ENCODE data around the gene CRYGN. TPM values are rescaled to one million over a fixed set of nuclear protein-coding genes. Genes with fewer than 3 reads are reported as not detected.

CRYGN gene
- polyA plus RNA-seq, 3 donors, result not detected

DNA sequence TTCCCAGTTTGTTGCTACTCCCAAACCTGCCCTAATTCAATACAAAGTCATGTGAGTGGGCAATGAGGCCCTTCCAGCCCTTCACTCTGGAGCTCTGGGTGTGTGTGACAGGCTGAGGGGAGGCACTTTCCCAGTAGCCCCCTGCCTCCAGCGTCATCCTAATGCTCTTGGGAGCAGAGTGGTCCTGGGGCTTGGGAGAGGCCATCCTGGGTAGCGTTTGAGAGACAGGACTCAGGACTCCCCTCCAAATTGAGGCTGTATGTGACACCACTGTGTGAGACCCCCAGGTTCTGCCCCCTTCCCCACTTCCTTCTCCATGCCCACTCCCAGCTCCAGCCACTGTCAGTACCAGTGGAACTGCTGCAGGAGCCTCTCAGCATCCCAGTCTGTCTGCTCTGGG is 6.5 kb upstream of the CRYGN start:
- peaks cover 3 to 9% of the 10 kb centered on the region in 2 donors for H3K4me1 ChIP-seq (ENCODE audit: control insufficient read depth in 1 of 2, insufficient read depth in 2 of 2, low read length in 2 of 2)
- no peak overlapping the region for H3K4me2 ChIP-seq (replicated peaks; ENCODE audit: extremely low read depth, low read length, poor library complexity, severe bottlenecking)
- Mint-ChIP-seq H3K9me3 (no peaks in the 10 kb centered on the region), H3K27me3 (ENCODE audit: low read depth in 3 of 3) (peaks cover 0 to 26% (median 20%) of the 10 kb centered on the region in 3 donors), H3K4me1 (peaks cover 9% of the 10 kb centered on the region), H3K36me3 (no peaks in the 10 kb centered on the region), H3K4me3 (no peak overlapping the region), H3K27ac (no peak overlapping the region)
- H3K27ac ChIP-seq (ENCODE audit: low read depth in 1 of 2, low read length in 2 of 2), result no peak overlapping the region
- H2AFZ ChIP-seq (ENCODE audit: insufficient read depth, low read depth, low read length, poor library complexity, severe bottlenecking), result no peak overlapping the region
- peaks cover 0 to 9% of the 10 kb centered on the region in 2 donors for H3K27me3 ChIP-seq (ENCODE audit: control insufficient read depth in 2 of 2, insufficient read depth in 2 of 2, low read length in 2 of 2)
- H4K20me1 ChIP-seq (ENCODE audit: insufficient read depth, low read length), result no peaks in the 10 kb centered on the region
- no peaks in the 10 kb centered on the region for H3K9me3 ChIP-seq (replicated peaks in 1 of 2; ENCODE audit: control insufficient read depth in 1 of 2, insufficient read depth in 1 of 2, low read length in 2 of 2)
- H3K4me3 ChIP-seq (replicated peaks in 1 of 3; ENCODE audit: low read depth in 2 of 3, low read length in 3 of 3), result no peak overlapping the region
- H3K9ac ChIP-seq (ENCODE audit: insufficient read depth, low read length, poor library complexity, severe bottlenecking), result no peak overlapping the region
- no peaks in the 10 kb centered on the region for H3K36me3 ChIP-seq (replicated peaks in 1 of 2; ENCODE audit: control insufficient read depth in 1 of 2, insufficient read depth in 2 of 2, low read length in 2 of 2)
- 100% methylated on average over 1 of the region's 2 CpGs for WGBS (ENCODE audit: insufficient coverage)
- no peaks in the 10 kb centered on the region for H3K79me2 ChIP-seq (ENCODE audit: insufficient read depth, low read length)
- TF ChIP-seq, protein P1, sequence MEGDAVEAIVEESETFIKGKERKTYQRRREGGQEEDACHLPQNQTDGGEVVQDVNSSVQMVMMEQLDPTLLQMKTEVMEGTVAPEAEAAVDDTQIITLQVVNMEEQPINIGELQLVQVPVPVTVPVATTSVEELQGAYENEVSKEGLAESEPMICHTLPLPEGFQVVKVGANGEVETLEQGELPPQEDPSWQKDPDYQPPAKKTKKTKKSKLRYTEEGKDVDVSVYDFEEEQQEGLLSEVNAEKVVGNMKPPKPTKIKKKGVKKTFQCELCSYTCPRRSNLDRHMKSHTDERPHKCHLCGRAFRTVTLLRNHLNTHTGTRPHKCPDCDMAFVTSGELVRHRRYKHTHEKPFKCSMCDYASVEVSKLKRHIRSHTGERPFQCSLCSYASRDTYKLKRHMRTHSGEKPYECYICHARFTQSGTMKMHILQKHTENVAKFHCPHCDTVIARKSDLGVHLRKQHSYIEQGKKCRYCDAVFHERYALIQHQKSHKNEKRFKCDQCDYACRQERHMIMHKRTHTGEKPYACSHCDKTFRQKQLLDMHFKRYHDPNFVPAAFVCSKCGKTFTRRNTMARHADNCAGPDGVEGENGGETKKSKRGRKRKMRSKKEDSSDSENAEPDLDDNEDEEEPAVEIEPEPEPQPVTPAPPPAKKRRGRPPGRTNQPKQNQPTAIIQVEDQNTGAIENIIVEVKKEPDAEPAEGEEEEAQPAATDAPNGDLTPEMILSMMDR (IDR thresholded peaks at IDR 0.05), result no peak
- no peak for DNase-seq
- intact Hi-C loops (cut with micrococcal nuclease), result loop anchor here (5.0 kb wide), 1 partner anchor 134 kb away; no protein-coding TSS in a partner anchor

DNA sequence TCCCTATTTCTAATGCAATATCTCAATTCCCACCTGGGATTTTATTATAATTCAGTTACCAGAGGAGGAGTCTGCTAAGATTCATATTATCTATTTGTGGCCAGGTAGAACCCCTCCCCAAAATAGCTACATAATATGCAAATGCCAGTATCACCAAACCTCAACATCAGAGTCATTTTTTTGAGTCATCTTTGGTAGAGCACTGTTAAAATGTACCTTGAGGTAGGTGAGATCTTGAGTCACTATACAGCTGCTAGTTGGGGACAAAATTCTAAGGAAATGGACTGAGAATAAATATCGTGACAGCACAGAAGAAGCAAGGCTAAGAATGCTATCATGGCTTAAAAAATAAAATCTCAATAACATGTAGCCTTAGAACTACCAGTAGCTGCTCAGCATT is 4.7 kb upstream of the CRYGN start:
- no peaks in the 10 kb centered on the region for H3K36me3 Mint-ChIP-seq
- H3K4me3 Mint-ChIP-seq, result no peak overlapping the region
- peaks cover 0 to 2% (median 0%) of the 10 kb centered on the region in 7 donors for H3K9me3 Mint-ChIP-seq
- H3K4me1 Mint-ChIP-seq, result peaks cover 22% of the 10 kb centered on the region
- TF ChIP-seq, protein P1 (IDR thresholded peaks at IDR 0.05), result no peak
- Histone ChIP-seq H3K4me1 (ENCODE audit: control insufficient read depth in 1 of 2, insufficient read depth in 2 of 2, low read length in 2 of 2) (peaks cover 11 to 19% of the 10 kb centered on the region in 2 donors), H2AFZ (ENCODE audit: insufficient read depth, low read depth, low read length, poor library complexity, severe bottlenecking) (no peak overlapping the region), H3K27me3 (ENCODE audit: control insufficient read depth in 2 of 2, insufficient read depth in 2 of 2, low read length in 2 of 2) (peaks cover 2 to 18% of the 10 kb centered on the region in 2 donors), H3K4me2 (replicated peaks; ENCODE audit: extremely low read depth, low read length, poor library complexity, severe bottlenecking) (no peak overlapping the region), H3K4me3 (replicated peaks in 1 of 3; ENCODE audit: low read depth in 2 of 3, low read length in 3 of 3) (no peak overlapping the region), H3K79me2 (ENCODE audit: insufficient read depth, low read length) (no peaks in the 10 kb centered on the region), H3K27ac (ENCODE audit: low read depth in 1 of 2, low read length in 2 of 2) (no peak overlapping the region), H3K9me3 (replicated peaks in 1 of 2; ENCODE audit: control insufficient read depth in 1 of 2, insufficient read depth in 1 of 2, low read length in 2 of 2) (no peaks in the 10 kb centered on the region), H3K36me3 (replicated peaks in 1 of 2; ENCODE audit: control insufficient read depth in 1 of 2, insufficient read depth in 2 of 2, low read length in 2 of 2) (no peaks in the 10 kb centered on the region), H4K20me1 (ENCODE audit: insufficient read depth, low read length) (no peaks in the 10 kb centered on the region), H3K9ac (ENCODE audit: insufficient read depth, low read length, poor library complexity, severe bottlenecking) (no peak overlapping the region)
- no peak overlapping the region for H3K27ac Mint-ChIP-seq
- DNase-seq, result no peak
- intact Hi-C loops (cut with micrococcal nuclease), result loop anchor here (5.0 kb wide), 1 partner anchor 132 kb away; no protein-coding TSS in a partner anchor
- H3K27me3 Mint-ChIP-seq (ENCODE audit: low read depth in 3 of 3), result peaks cover 15 to 40% (median 22%) of the 10 kb centered on the region in 3 donors
- no CpG with 5 or more reads among the region's 1 CpG for WGBS (ENCODE audit: insufficient coverage)
